ENCODE results near the gene DIS3L. TPM values are rescaled to one million over a fixed set of nuclear protein-coding genes. Genes with fewer than 3 reads are reported as not detected.

The DIS3L gene
- total and polyA plus RNA-seq, 8 donors: 23.8 to 55.9 (median 46.6) TPM

DNA sequence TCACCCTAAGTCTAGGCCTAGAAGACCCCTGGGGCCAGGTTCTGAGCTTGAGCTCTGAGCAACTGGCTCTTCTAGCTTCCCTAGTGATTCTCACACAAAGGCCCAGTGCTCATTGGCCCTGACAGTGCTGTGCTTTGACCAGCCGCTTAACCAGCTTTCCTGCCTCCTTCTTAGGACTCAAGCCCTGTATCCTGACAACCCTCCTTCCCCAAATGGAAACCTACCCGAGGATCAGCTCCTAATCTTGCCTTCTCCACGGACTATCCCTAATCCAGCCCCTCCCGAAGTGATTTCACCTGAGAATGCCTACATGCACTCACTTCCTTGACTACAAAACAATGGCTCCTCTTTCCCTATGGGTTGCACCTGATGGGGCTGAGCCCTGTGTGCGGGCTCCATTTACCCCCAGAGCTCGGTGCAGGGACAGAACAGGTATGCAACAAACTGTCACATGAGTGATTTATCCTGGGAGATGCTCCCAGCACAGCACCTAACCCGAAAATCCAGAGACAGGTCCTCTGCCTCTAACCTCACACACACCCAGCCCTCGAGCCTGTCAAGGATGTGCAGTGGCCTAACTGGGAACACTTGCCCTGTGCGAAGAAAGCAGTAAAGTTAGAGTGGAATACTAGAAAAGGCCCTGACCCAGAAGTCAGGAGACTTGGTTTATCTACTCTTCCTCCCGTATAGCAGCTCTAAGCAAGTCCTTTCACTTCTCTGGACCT, 42.1 kb upstream of the DIS3L start:
- DNase-seq: no peak
- no peak for ATAC-seq
- H3K4me3 ChIP-seq: no peak overlapping the region
- H3K4me1 ChIP-seq: peaks cover 15 to 33% of the 10 kb centered on the region in 2 donors
- peaks cover 43 to 91% of the 10 kb centered on the region in 2 donors for H3K27me3 ChIP-seq
- no peaks in the 10 kb centered on the region for H3K9me3 ChIP-seq
- TF ChIP-seq, protein P1, sequence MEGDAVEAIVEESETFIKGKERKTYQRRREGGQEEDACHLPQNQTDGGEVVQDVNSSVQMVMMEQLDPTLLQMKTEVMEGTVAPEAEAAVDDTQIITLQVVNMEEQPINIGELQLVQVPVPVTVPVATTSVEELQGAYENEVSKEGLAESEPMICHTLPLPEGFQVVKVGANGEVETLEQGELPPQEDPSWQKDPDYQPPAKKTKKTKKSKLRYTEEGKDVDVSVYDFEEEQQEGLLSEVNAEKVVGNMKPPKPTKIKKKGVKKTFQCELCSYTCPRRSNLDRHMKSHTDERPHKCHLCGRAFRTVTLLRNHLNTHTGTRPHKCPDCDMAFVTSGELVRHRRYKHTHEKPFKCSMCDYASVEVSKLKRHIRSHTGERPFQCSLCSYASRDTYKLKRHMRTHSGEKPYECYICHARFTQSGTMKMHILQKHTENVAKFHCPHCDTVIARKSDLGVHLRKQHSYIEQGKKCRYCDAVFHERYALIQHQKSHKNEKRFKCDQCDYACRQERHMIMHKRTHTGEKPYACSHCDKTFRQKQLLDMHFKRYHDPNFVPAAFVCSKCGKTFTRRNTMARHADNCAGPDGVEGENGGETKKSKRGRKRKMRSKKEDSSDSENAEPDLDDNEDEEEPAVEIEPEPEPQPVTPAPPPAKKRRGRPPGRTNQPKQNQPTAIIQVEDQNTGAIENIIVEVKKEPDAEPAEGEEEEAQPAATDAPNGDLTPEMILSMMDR (IDR thresholded peaks at IDR 0.05): no peak
- H3K36me3 ChIP-seq: no peaks in the 10 kb centered on the region
- intact Hi-C loops (cut with DNase I): no loop called here
- no peak overlapping the region for H3K27ac ChIP-seq

DNA sequence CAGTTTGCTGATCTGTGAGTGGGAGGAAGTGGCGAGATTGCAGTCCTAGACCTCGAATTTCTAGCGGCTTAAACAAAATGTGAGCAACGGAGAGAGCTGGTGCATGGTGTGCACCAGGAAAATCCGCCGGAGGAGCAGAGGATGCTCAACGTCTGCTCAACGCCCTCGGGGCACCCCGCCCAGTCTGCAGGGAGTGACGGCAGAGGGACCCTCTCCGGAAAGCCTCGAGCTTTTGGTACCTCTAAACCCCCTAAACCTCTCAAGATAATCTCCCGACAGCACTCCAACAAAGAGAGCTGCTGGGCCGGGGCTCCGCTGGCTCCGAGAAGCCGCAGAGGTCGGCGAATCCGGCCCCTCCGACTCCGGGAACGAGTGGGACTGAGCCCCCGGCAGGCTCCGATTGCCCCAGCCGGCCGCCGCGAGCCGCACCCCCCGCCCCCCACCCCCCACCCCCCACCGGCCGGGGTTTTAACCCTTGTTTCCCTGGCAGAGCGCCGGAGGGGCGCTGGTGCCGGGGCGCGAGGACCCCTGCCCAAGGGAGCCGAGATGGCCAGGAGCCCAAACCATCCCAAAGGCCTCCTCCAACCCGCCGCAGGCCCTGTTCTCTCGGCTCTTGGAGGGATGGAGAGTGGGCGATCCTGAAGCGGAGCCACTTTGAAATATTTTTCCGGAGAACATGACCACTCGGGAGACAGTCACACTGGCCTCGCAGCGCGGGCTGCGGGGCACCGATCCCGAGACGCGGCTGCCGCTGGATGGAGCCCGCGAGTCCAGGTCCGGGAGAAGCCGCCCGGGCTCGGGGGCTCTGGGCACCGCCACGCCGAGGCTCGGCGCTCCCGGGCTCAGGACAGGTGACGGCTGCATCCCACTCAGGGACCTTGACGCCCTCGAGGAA, 41.3 kb upstream of the DIS3L start:
- peak; percentile 88 for ATAC-seq
- intact Hi-C loops (cut with DNase I): no loop called here
- Histone ChIP-seq H3K9me3 (no peaks in the 10 kb centered on the region), H3K27me3 (peaks cover 44 to 92% of the 10 kb centered on the region in 2 donors), H3K36me3 (no peaks in the 10 kb centered on the region), H3K27ac (no peak overlapping the region), H3K4me3 (peak overlapping the region; percentile 39 to 41), H3K4me1 (peaks cover 15 to 33% of the 10 kb centered on the region in 2 donors)
- TF ChIP-seq, protein P1 (IDR thresholded peaks at IDR 0.05): peak; percentile 51 to 57
- DNase-seq: peak in 2 of 4 donors; percentile 63 to 87

DNA sequence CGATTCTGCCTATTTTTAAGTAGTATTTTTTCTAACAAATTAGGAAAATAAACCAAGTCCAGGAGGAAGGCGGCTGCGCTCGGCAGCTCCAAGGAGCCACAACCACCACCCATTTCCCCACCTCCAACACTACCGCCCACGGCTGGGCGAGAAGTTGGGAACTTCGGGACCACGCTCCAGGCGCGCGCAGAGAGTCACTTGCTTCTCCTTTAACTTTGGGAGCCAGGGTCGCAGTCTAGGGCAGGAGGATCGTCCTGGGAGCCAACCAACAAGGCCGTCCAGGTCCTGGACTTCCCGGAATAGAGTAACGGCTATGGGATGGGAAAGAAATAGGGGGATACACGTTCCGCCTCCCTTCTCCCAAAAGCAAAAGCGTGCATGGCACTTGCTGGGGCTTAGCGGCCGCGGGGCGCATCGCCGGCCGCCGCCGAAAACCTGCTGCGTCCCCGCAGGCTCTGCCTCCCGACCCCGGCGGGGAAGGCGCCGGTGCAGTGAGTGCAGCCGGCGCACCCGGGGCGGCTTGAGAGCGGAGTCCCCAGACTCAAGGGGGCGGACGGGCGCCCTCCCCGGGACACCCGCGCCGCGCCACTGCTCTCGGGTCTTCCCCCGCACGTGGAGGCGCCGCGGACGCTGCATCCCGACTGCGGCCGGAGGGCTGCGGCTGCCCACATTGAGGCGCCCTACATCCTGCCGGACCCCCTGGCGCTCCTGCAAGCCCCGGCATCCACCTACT, 40.5 kb upstream of the DIS3L start:
- Histone ChIP-seq H3K4me3 (peak overlapping the region; percentile 39 to 41), H3K9me3 (no peaks in the 10 kb centered on the region), H3K27me3 (peaks cover 44 to 93% of the 10 kb centered on the region in 2 donors), H3K4me1 (peaks cover 15 to 33% of the 10 kb centered on the region in 2 donors), H3K36me3 (no peaks in the 10 kb centered on the region), H3K27ac (no peak overlapping the region)
- intact Hi-C loops (cut with DNase I): no loop called here
- no peak for DNase-seq
- TF ChIP-seq, protein P1 (IDR thresholded peaks at IDR 0.05): no peak
- ATAC-seq: peak; percentile 46

DNA sequence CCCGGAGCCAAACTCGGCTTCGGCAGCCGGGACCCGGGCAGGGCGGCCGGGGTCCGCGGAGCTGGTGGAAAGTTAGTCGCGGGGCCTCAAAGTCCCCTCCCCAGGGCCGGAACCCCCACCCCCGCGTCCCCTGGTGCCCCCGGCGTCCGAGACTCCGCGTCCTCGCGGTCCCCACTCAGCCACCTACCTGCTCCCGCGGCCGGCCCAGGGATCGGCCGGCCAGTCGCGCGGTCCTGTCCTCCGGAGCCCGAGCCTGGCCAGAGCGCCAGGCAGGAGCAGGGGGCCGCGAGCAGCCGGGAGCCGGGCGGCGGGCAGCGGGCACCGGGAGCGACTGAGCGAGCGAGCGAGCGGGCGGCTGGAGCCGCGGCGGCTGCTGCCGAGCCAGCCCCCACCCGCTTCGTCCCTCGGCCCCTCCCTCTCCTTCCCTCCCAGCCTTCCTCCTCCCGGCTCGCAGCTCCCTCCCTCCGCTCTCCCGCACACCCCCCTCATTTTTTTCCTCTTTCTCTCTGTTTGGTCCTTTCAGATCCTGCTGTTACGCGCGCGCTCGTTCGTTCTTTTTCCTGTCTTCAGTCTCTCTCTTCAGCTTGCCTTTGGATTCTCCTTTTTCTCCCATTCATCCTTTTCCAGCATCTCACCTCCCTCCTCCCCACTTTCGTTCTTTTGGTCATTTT, 39.8 kb upstream of the DIS3L start, which contains the start of gene MEGF11:
Gene MEGF11, minus strand, starts transcription at position 333 of the 671 bp plus-strand sequence. CDS start 125,347 bp downstream, outside the sequence.
- H3K36me3 ChIP-seq: no peaks in the 10 kb centered on the region
- peaks cover 44 to 95% of the 10 kb centered on the region in 2 donors for H3K27me3 ChIP-seq
- ATAC-seq (peak; percentile 69), DNase-seq (peak in 3 of 4 donors; percentile 42 to 79 (median 48))
- H3K27ac ChIP-seq: no peak within 1 kb of the TSS
- intact Hi-C loops (cut with DNase I): no loop called here
- TF ChIP-seq, protein P1 (IDR thresholded peaks at IDR 0.05): no peak
- peaks cover 15 to 33% of the 10 kb centered on the region in 2 donors for H3K4me1 ChIP-seq
- H3K9me3 ChIP-seq: no peaks in the 10 kb centered on the region
- H3K4me3 ChIP-seq: peak within 1 kb of the TSS; percentile 39 to 41

Measured in left lung (tissue), 10 donors.